Hepatocyte (in vitro differentiated cells): Measurements from ENCODE around the gene DDR1. TPM values are rescaled to one million over a fixed set of nuclear protein-coding genes. Genes with fewer than 3 reads are reported as not detected.
A peak's percentile ranks its signal among the peaks of the same experiment; 100 is the strongest.
"Not testable (repeated sequence)": the region's sequence is repeated elsewhere in the genome, so short reads cannot be mapped to it uniquely, and the experiment has no call there.

Experiments used
- DNase-seq: peaks from one replicate; pipeline ENCODE4 v3.0.0-alpha.2; 2016; ENCODE audit warnings: low spot score
- H2AFZ ChIP-seq: fragments of 200-600 bp; sonication (generic); 2 replicates; pipeline ENCODE4 v1.6.0; 2016; ENCODE audit warnings: antibody characterized with exemption, mild to moderate bottlenecking
- H3K27ac ChIP-seq: fragments of 200-600 bp; sonication (generic); 2 replicates; pipeline ENCODE4 v1.5.1; 2016; ENCODE audit warnings: mild to moderate bottlenecking
- H3K27me3 ChIP-seq: fragments of 200-600 bp; sonication (generic); 2 replicates; pipeline ENCODE4 v1.6.1; 2016
- H3K36me3 ChIP-seq: fragments of 200-600 bp; sonication (generic); replicated peaks from 2 replicates; pipeline ENCODE4 v1.5.1; 2016; ENCODE audit warnings: low read depth; ENCODE audit not compliant: insufficient read depth
- H3K4me1 ChIP-seq: fragments of 200-600 bp; sonication (generic); 2 replicates; pipeline ENCODE4 v1.5.1; 2016; ENCODE audit warnings: mild to moderate bottlenecking, moderate library complexity; ENCODE audit not compliant: insufficient read depth
- H3K4me2 ChIP-seq: fragments of 200-600 bp; sonication (generic); 2 replicates; pipeline ENCODE4 v1.6.0; 2016
- H3K4me3 ChIP-seq: fragments of 200-600 bp; sonication (generic); 2 replicates; pipeline ENCODE4 v1.5.1; 2016; ENCODE audit warnings: mild to moderate bottlenecking
- H3K79me2 ChIP-seq: fragments of 200-600 bp; sonication (generic); 2 replicates; pipeline ENCODE4 v1.6.0; 2017; ENCODE audit warnings: mild to moderate bottlenecking
- H3K9me2 ChIP-seq: fragments of 200-600 bp; sonication (generic); replicated peaks from 2 replicates; pipeline ENCODE4 v1.6.0; 2017; ENCODE audit warnings: mild to moderate bottlenecking; ENCODE audit not compliant: insufficient read depth
- H3K9me3 ChIP-seq: fragments of 200-600 bp; sonication (generic); 2 replicates; pipeline ENCODE4 v1.5.1; 2016; ENCODE audit warnings: low read depth, mild to moderate bottlenecking
- H4K20me1 ChIP-seq: fragments of 200-600 bp; sonication (generic); 2 replicates; pipeline ENCODE4 v1.6.0; 2016; ENCODE audit warnings: mild to moderate bottlenecking; ENCODE audit not compliant: insufficient read depth, poor library complexity, severe bottlenecking
- EZH2 ChIP-seq: fragments of 200-600 bp; sonication (generic); IDR thresholded peaks from 2 replicates; pipeline ENCODE4 v1.6.1; 2016; ENCODE audit warnings: antibody characterized with exemption, mild to moderate bottlenecking, borderline replicate concordance
- EZH2phosphoT487 ChIP-seq: fragments of 200-600 bp; sonication (generic); IDR thresholded peaks from one replicate; pipeline ENCODE4 v1.6.1; 2018; ENCODE audit warnings: antibody characterized with exemption, mild to moderate bottlenecking, low read depth, moderate library complexity; ENCODE audit not compliant: unreplicated experiment, severe bottlenecking
- WGBS: methylation state at CpG from one replicate; pipeline ENCODE4 v1.1.6; 2016; ENCODE audit warnings: low lambda C conversion rate; ENCODE audit errors: missing lambda C conversion rate; 5-methylcytosine and 5-hydroxymethylcytosine counted together
- polyA plus RNA-seq: library from polyadenylated mRNA; unstranded; fragments of >200 nt; fragmentation: Nextera tagmentation; extraction: Ambion mirVana; gene quantifications from 2 replicates; pipeline ENCODE4 v1.2.1, GENCODE V29; 2016
- total RNA-seq: library from RNA; depleted of rRNA; stranded (reverse); fragments of >200 nt; gene quantifications from 2 replicates; pipeline ENCODE4 v1.2.3, GENCODE V29; 2014
- TF ChIP-seq, protein P1 (sequence below): fragments of 200-600 bp; sonication (generic); IDR thresholded peaks from 2 replicates; pipeline ENCODE4 v1.5.1; 2016; ENCODE audit warnings: antibody characterized with exemption, mild to moderate bottlenecking; ENCODE audit not compliant: poor library complexity

DDR1 gene
- total and polyA plus RNA-seq, 2 experiments from 2014 or later = 94.4 TPM

DNA sequence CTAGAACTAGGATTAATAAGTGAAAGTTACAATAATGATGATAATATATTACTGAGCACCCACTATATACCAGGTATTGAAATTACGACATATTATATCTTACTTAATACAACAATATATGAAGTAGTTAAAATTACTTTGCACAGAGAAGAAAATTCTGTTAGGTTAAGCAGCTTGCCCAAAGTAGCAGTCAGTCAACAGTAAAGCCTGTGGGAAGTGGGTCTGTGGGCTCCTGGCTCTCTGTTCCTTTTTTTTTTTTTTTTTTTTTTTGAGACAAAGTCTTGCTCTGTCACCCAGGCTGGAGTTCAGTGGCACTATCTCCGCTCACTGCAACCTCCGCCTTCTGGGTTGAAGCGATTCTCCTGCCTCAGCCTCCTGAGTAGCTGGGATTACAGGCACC lies 18.9 kb downstream of the DDR1 start:
- no peak overlapping the region for H3K4me3 ChIP-seq
- no peaks in the 10 kb centered on the region for H3K79me2 ChIP-seq
- no peak for DNase-seq
- no peaks in the 10 kb centered on the region for H3K9me3 ChIP-seq
- no peak overlapping the region for H2AFZ ChIP-seq
- H3K4me2 ChIP-seq = no peak overlapping the region
- H4K20me1 ChIP-seq = no peaks in the 10 kb centered on the region
- no peak overlapping the region for H3K27ac ChIP-seq
- 93% methylated on average over 4 of the region's 4 CpGs for WGBS
- no peak for TF ChIP-seq EZH2
- TF ChIP-seq, protein P1, sequence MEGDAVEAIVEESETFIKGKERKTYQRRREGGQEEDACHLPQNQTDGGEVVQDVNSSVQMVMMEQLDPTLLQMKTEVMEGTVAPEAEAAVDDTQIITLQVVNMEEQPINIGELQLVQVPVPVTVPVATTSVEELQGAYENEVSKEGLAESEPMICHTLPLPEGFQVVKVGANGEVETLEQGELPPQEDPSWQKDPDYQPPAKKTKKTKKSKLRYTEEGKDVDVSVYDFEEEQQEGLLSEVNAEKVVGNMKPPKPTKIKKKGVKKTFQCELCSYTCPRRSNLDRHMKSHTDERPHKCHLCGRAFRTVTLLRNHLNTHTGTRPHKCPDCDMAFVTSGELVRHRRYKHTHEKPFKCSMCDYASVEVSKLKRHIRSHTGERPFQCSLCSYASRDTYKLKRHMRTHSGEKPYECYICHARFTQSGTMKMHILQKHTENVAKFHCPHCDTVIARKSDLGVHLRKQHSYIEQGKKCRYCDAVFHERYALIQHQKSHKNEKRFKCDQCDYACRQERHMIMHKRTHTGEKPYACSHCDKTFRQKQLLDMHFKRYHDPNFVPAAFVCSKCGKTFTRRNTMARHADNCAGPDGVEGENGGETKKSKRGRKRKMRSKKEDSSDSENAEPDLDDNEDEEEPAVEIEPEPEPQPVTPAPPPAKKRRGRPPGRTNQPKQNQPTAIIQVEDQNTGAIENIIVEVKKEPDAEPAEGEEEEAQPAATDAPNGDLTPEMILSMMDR = no peak
- no peak for TF ChIP-seq EZH2phosphoT487
- no peaks in the 10 kb centered on the region for H3K9me2 ChIP-seq
- no peaks in the 10 kb centered on the region for H3K36me3 ChIP-seq
- H3K4me1 ChIP-seq = no peaks in the 10 kb centered on the region
- H3K27me3 ChIP-seq = no peaks in the 10 kb centered on the region

DNA sequence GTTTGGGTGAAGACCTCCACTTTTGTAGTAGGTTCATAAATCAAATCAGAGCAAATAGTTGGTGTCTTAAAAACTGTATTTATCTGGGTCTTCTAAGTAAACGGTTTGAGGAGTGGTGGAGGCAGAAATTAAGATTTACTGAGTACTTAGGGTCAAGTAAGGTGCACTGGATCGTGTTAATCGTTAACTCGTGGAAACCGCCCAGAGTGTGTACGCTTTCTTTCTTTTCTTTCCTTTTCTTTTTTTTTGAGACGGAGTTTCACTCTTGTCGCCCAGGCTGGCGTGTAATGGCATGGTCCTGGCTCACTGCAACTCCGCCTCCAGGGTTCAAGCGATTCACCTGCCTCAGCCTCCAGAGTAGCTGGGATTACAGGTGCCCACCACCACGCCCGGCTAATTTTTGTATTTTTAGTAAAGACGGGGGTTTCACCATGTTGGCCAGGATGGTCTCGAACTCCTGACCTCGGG lies 23.0 kb downstream of the DDR1 start:
- H3K4me2 ChIP-seq = peak overlapping the region; percentile 76
- peak; percentile 39 for DNase-seq
- H3K27me3 ChIP-seq, H4K20me1 ChIP-seq, H3K36me3 ChIP-seq, H3K9me2 ChIP-seq, H3K9me3 ChIP-seq, H3K4me1 ChIP-seq: not testable (repeated sequence)
- 46% methylated on average over 16 of the region's 16 CpGs for WGBS
- peak overlapping the region; percentile 63 for H2AFZ ChIP-seq
- H3K4me3 ChIP-seq = peak overlapping the region; percentile 45
- H3K27ac ChIP-seq = peak overlapping the region; percentile 40
- peaks cover 13% of the 10 kb centered on the region for H3K79me2 ChIP-seq

GRCh38 chr6:30907758-30908591 lies 23.7 kb downstream of the DDR1 start, which contains the start of gene GTF2H4:
Gene GTF2H4, plus strand, starts transcription at chr6:30908207.
- H3K27ac ChIP-seq = peak within 1 kb of the TSS; percentile 85
- no peaks in the 10 kb centered on the region for H3K27me3 ChIP-seq
- H3K9me2 ChIP-seq = no peaks in the 10 kb centered on the region
- peak within 1 kb of the TSS; percentile 99 for H2AFZ ChIP-seq
- H3K79me2 ChIP-seq = peaks cover 13% of the 10 kb centered on the region
- H4K20me1 ChIP-seq = no peaks in the 10 kb centered on the region
- H3K4me3 ChIP-seq = peak within 1 kb of the TSS; percentile 99
- H3K36me3 ChIP-seq = no peaks in the 10 kb centered on the region
- no peaks in the 10 kb centered on the region for H3K9me3 ChIP-seq
- DNase-seq = peak; percentile 98
- WGBS = 2% methylated on average over 49 of the region's 49 CpGs
- H3K4me2 ChIP-seq = peak within 1 kb of the TSS; percentile 92
- TF ChIP-seq EZH2 = no peak
- TF ChIP-seq, protein P1 = no peak
- TF ChIP-seq EZH2phosphoT487 = no peak
- H3K4me1 ChIP-seq = peaks cover 6% of the 10 kb centered on the region

DNA sequence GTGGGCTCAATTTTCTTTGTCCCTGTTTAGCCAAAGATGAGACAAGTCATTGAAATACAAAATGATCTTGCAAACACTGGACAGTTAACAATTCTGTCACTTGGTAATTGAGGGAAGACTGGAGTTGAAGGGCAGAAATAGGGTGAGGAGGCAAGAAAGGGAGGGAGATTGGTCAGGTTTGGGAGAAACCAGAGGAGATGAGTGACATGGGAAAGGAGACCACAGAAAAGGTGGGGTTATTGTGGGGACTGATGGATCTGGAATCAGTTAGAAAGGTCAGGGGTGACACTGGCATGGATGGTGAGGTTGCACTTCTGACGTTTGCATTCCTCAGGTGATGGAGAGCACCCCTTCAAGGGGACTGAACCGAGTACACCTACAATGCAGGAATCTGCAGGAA lies 24.4 kb downstream of the DDR1 start:
- Histone ChIP-seq H4K20me1 (no peaks in the 10 kb centered on the region), H3K27me3 (no peaks in the 10 kb centered on the region), H3K27ac (peak overlapping the region; percentile 85), H3K79me2 (peaks cover 13% of the 10 kb centered on the region), H3K9me3 (no peaks in the 10 kb centered on the region), H3K4me1 (peaks cover 6% of the 10 kb centered on the region), H3K4me2 (peak overlapping the region; percentile 92), H3K4me3 (peak overlapping the region; percentile 99), H3K9me2 (no peaks in the 10 kb centered on the region), H3K36me3 (no peaks in the 10 kb centered on the region), H2AFZ (peak overlapping the region; percentile 99)
- 40% methylated on average over 2 of the region's 2 CpGs for WGBS
- no peak for DNase-seq
- TF ChIP-seq, protein P1 = no peak
- no peak for TF ChIP-seq EZH2
- no peak for TF ChIP-seq EZH2phosphoT487

- Histone ChIP-seq H3K79me2 (peaks cover 13% of the 10 kb centered on the region), H3K4me1 (peaks cover 16% of the 10 kb centered on the region)
- H3K36me3 ChIP-seq, H2AFZ ChIP-seq, H3K27ac ChIP-seq, H4K20me1 ChIP-seq, H3K9me2 ChIP-seq, H3K4me2 ChIP-seq, H3K9me3 ChIP-seq, H3K27me3 ChIP-seq, H3K4me3 ChIP-seq, DNase-seq: not testable (repeated sequence)
- 92% methylated on average over 12 of the region's 12 CpGs for WGBS
Measured at GRCh38 chr6:30910473-30910872, 26.2 kb downstream of the DDR1 start.
